Ishikawa (cell line): ENCODE results near the gene COL18A1.

Experiments used
- CEBPB ChIP-seq: IDR thresholded peaks from 2 replicates; pipeline ENCODE4 v1.6.1; 2012
- CREB1 ChIP-seq: IDR thresholded peaks from 2 replicates; pipeline ENCODE4 v1.6.1; 2012; ENCODE audit warnings: low read depth
- EGR1 ChIP-seq: IDR thresholded peaks from 2 replicates; pipeline ENCODE4 v1.6.1; 2012
- EP300 ChIP-seq: IDR thresholded peaks from 2 replicates; pipeline ENCODE4 v1.6.1; 2012; ENCODE audit warnings: borderline replicate concordance
- FOXM1 ChIP-seq: IDR thresholded peaks from 2 replicates; pipeline ENCODE4 v1.6.1; 2012; ENCODE audit warnings: low read depth, borderline replicate concordance
- MAX ChIP-seq: IDR thresholded peaks from 2 replicates; pipeline ENCODE4 v1.6.1; 2012
- NFIC ChIP-seq: IDR thresholded peaks from 2 replicates; pipeline ENCODE4 v1.6.1; 2012
- RAD21 ChIP-seq: IDR thresholded peaks from 2 replicates; pipeline ENCODE4 v1.6.1; 2012; ENCODE audit warnings: low read depth
- TAF1 ChIP-seq: IDR thresholded peaks from 2 replicates; pipeline ENCODE4 v1.6.1; 2012; ENCODE audit warnings: low read depth, mild to moderate bottlenecking
- TCF12 ChIP-seq: IDR thresholded peaks from 2 replicates; pipeline ENCODE4 v1.6.1; 2012; ENCODE audit warnings: low read depth
- TEAD4 ChIP-seq: IDR thresholded peaks from 2 replicates; pipeline ENCODE4 v1.6.1; 2012
- YY1 ChIP-seq: IDR thresholded peaks from 2 replicates; pipeline ENCODE4 v1.6.1; 2012; ENCODE audit warnings: low read depth
- ZBTB7A ChIP-seq: IDR thresholded peaks from 2 replicates; pipeline ENCODE4 v1.6.1; 2012; ENCODE audit warnings: low read depth
- TF ChIP-seq, protein P1 (sequence below): IDR thresholded peaks from 2 replicates; pipeline ENCODE4 v1.6.1; 2012; ENCODE audit warnings: low read depth, mild to moderate bottlenecking
- TF ChIP-seq, protein P2 (sequence below): IDR thresholded peaks from 2 replicates; pipeline ENCODE4 v1.6.1; 2012

Gene COL18A1

GRCh38 chr21:45390831-45391742 lies 13.9 kb upstream of the COL18A1 start:
- TF ChIP-seq YY1 (no peak), EP300 (no peak), CREB1 (no peak), TEAD4 (no peak), TAF1 (no peak), MAX (no peak), ZBTB7A (no peak), RAD21 (no peak), CEBPB (no peak)
- TF ChIP-seq, protein P1, sequence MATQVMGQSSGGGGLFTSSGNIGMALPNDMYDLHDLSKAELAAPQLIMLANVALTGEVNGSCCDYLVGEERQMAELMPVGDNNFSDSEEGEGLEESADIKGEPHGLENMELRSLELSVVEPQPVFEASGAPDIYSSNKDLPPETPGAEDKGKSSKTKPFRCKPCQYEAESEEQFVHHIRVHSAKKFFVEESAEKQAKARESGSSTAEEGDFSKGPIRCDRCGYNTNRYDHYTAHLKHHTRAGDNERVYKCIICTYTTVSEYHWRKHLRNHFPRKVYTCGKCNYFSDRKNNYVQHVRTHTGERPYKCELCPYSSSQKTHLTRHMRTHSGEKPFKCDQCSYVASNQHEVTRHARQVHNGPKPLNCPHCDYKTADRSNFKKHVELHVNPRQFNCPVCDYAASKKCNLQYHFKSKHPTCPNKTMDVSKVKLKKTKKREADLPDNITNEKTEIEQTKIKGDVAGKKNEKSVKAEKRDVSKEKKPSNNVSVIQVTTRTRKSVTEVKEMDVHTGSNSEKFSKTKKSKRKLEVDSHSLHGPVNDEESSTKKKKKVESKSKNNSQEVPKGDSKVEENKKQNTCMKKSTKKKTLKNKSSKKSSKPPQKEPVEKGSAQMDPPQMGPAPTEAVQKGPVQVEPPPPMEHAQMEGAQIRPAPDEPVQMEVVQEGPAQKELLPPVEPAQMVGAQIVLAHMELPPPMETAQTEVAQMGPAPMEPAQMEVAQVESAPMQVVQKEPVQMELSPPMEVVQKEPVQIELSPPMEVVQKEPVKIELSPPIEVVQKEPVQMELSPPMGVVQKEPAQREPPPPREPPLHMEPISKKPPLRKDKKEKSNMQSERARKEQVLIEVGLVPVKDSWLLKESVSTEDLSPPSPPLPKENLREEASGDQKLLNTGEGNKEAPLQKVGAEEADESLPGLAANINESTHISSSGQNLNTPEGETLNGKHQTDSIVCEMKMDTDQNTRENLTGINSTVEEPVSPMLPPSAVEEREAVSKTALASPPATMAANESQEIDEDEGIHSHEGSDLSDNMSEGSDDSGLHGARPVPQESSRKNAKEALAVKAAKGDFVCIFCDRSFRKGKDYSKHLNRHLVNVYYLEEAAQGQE, result no peak

DNA sequence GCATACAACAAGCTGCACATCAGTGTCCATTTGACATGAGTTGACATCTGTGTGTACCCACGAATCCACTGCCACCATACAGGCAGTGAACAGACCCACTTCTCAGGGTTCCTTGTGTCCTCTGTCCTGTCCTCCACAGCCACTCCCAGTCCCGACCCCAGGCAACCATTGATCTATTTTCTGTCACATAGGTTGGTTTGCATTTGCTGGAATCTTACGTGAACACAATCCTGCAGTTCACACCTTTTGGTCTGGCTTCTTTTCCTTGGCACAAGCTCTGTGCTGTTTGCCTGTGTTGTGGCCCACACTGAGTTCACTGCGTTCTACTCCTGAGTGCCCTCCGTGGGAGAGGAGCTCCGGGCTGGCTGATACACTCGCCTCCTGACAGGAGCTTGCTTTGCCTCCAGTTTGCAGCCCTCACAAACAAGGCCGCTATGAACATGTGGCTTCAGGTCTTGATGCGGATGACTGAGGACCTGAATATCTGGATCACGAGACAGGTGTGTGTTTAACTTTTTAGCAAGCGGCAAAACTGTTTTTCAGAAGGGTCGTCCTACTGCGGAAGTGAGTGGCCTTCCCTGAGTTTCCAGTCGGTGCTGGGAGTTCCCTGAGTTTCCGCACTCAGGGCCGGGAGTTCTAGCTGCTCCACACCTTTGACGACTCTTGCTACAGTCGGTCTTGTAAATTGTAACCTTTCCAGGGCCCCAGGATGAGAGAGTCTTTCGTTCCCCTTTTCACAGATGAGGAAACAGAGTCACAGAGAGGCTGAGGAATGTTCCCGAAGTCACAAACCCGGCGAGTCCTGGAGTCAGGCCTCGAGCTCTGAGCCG lies 13.0 kb upstream of the COL18A1 start:
- TF ChIP-seq NFIC (no peak), CREB1 (no peak), YY1 (no peak), TCF12 (no peak), CEBPB (no peak)
- TF ChIP-seq, protein P2, sequence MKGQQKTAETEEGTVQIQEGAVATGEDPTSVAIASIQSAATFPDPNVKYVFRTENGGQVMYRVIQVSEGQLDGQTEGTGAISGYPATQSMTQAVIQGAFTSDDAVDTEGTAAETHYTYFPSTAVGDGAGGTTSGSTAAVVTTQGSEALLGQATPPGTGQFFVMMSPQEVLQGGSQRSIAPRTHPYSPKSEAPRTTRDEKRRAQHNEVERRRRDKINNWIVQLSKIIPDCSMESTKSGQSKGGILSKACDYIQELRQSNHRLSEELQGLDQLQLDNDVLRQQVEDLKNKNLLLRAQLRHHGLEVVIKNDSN, result no peak

DNA sequence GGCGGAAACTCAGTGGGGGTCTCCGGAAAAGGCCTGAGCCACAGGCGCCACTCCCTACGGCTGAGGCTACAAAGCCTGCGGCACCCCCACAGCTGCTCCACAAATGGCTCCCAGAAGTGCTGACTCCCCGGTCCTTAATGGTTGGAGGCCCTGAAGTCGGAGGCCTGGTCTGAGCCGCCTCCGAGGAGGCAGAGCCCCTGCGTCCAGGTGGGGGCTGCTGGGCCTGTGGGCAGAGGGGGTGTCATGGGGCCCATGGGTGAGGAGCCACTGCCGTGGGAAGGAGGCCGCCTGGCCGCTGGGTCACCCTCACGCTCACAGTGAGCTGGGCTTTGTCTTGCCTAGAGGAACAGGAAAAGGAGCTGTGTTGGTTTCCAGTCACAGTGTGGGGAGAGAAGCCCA lies 12.4 kb upstream of the COL18A1 start:
- no peak for TF ChIP-seq RAD21
- TF ChIP-seq CEBPB, result no peak
- TF ChIP-seq TCF12, result no peak
- TF ChIP-seq ZBTB7A, result no peak
- no peak for TF ChIP-seq NFIC
- TF ChIP-seq, protein P2, result no peak
- TF ChIP-seq YY1, result no peak
- no peak for TF ChIP-seq EP300
- no peak for TF ChIP-seq TAF1
- no peak for TF ChIP-seq TEAD4
- no peak for TF ChIP-seq MAX
- no peak for TF ChIP-seq EGR1
- TF ChIP-seq CREB1, result no peak
- no peak for TF ChIP-seq FOXM1
- TF ChIP-seq, protein P1, result no peak

DNA sequence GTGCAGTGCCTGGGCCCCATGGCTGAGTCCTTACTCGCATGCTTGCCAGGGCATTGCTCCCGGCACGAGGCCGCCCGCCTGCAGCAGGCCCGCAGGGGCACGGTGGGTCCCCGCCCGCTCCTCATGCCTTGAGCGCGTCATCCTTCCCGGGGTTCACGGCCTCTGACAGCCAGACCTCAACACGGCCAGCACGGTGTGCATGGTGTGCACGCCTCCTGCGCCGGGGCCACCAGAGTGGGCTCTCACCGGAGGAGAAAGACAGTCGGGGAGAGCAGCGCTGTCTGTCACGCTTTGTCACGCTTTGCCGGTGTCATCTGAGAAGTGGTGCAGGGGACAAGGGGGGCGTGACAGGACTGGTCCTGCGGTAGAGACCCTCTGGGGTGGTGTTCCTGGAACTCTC lies 11.9 kb upstream of the COL18A1 start:
- TF ChIP-seq NFIC (no peak), CREB1 (no peak), CEBPB (no peak), FOXM1 (no peak), ZBTB7A (no peak), RAD21 (no peak), TEAD4 (no peak), TCF12 (no peak), YY1 (no peak), EGR1 (no peak), TAF1 (no peak), EP300 (no peak), MAX (no peak)
- TF ChIP-seq, protein P1, result no peak
- TF ChIP-seq, protein P2, result no peak
